Neural cell (in vitro differentiated cells): ENCODE results near the gene C1orf52.

Experiments used
- EZH2 ChIP-seq: fragments of 200-600, 300-800 bp; shearing (Covaris generic), sonication (generic); IDR thresholded peaks from 2 replicates; pipeline ENCODE4 v1.6.1; 2014; ENCODE audit warnings: antibody characterized with exemption, low read length, borderline replicate concordance, mild to moderate bottlenecking; ENCODE audit not compliant: insufficient read depth, poor library complexity, severe bottlenecking
- RAD21 ChIP-seq: fragments of 450-650 bp; conservative IDR thresholded peaks from 2 replicates; pipeline ENCODE4 v1.6.1; 2014; ENCODE audit warnings: antibody characterized with exemption, mild to moderate bottlenecking, moderate library complexity
- TF ChIP-seq, protein P1 (sequence below): fragments of 450-650 bp; IDR thresholded peaks from 2 replicates; pipeline ENCODE4 v1.5.1; 2014; ENCODE audit warnings: antibody characterized with exemption, mild to moderate bottlenecking, moderate library complexity; ENCODE audit not compliant: poor library complexity, severe bottlenecking

GRCh38 chr1:85229574-85230097 lies 29.8 kb downstream of the C1orf52 start:
- TF ChIP-seq, protein P1, sequence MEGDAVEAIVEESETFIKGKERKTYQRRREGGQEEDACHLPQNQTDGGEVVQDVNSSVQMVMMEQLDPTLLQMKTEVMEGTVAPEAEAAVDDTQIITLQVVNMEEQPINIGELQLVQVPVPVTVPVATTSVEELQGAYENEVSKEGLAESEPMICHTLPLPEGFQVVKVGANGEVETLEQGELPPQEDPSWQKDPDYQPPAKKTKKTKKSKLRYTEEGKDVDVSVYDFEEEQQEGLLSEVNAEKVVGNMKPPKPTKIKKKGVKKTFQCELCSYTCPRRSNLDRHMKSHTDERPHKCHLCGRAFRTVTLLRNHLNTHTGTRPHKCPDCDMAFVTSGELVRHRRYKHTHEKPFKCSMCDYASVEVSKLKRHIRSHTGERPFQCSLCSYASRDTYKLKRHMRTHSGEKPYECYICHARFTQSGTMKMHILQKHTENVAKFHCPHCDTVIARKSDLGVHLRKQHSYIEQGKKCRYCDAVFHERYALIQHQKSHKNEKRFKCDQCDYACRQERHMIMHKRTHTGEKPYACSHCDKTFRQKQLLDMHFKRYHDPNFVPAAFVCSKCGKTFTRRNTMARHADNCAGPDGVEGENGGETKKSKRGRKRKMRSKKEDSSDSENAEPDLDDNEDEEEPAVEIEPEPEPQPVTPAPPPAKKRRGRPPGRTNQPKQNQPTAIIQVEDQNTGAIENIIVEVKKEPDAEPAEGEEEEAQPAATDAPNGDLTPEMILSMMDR = no peak
- no peak for TF ChIP-seq RAD21
- TF ChIP-seq EZH2 = no peak
